Amniotic epithelial cell (primary cell): ENCODE measurements around the gene FMNL1.
A peak's percentile ranks its signal among the peaks of the same experiment; 100 is the strongest.

ENCODE experiments used
- DNase-seq: peaks from one replicate; pipeline ENCODE4 v3.0.0-alpha.2; 2010; ENCODE audit warnings: low read depth

The FMNL1 gene, protein sequence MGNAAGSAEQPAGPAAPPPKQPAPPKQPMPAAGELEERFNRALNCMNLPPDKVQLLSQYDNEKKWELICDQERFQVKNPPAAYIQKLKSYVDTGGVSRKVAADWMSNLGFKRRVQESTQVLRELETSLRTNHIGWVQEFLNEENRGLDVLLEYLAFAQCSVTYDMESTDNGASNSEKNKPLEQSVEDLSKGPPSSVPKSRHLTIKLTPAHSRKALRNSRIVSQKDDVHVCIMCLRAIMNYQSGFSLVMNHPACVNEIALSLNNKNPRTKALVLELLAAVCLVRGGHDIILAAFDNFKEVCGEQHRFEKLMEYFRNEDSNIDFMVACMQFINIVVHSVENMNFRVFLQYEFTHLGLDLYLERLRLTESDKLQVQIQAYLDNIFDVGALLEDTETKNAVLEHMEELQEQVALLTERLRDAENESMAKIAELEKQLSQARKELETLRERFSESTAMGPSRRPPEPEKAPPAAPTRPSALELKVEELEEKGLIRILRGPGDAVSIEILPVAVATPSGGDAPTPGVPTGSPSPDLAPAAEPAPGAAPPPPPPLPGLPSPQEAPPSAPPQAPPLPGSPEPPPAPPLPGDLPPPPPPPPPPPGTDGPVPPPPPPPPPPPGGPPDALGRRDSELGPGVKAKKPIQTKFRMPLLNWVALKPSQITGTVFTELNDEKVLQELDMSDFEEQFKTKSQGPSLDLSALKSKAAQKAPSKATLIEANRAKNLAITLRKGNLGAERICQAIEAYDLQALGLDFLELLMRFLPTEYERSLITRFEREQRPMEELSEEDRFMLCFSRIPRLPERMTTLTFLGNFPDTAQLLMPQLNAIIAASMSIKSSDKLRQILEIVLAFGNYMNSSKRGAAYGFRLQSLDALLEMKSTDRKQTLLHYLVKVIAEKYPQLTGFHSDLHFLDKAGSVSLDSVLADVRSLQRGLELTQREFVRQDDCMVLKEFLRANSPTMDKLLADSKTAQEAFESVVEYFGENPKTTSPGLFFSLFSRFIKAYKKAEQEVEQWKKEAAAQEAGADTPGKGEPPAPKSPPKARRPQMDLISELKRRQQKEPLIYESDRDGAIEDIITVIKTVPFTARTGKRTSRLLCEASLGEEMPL

GRCh38 chr17:45221081-45222013 lies at the start of gene FMNL1:
Gene FMNL1 (plus strand): TSS chr17:45221885. CDS start chr17:45222125, 240 bp downstream.
- DNase-seq = no peak

- no peak for DNase-seq
Measured at GRCh38 chr17:45172232-45172540, 49.5 kb upstream of the FMNL1 start.

DNA sequence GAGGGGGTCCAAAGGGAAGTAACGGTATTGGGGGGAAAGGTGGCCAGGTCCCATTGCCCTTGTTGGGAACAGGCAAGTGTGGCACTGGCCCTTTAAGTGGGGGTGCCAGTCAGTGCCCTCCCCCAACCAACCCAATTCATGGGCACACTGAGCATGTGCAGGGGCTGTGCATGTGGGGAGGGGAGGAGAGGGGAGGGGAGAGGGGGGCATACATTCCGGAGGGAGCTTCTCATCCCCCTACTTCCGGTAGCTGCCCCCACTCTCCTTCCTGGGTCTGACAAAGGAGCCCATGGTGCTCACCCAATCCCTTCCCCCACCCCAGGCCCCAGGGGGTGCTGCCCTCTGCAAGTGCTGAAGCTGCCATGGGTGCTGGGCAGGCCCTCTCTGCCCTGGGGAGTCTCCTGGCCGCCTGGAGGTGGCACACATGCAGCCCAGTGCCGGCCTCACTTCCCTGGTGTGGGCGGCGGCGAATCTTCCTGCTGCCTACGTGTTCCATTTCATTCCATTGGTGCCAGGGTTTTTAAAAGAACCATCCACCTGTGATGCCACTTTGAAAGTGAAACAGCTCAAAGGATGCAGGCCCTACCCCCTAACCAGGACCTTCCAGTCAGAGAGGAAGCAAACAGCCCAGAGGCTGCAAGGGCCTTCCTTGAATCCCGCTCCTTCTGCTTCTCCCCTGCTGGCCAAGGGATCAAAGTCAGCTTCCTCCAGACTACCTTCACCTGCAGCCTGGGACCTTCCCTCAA lies 49.0 kb upstream of the FMNL1 start:
- DNase-seq = peak; percentile 49

GRCh38 chr17:45175759-45176115 lies 45.9 kb upstream of the FMNL1 start:
- no peak for DNase-seq

- no peak for DNase-seq
Measured at GRCh38 chr17:45177563-45177962, 44.1 kb upstream of the FMNL1 start.

DNA sequence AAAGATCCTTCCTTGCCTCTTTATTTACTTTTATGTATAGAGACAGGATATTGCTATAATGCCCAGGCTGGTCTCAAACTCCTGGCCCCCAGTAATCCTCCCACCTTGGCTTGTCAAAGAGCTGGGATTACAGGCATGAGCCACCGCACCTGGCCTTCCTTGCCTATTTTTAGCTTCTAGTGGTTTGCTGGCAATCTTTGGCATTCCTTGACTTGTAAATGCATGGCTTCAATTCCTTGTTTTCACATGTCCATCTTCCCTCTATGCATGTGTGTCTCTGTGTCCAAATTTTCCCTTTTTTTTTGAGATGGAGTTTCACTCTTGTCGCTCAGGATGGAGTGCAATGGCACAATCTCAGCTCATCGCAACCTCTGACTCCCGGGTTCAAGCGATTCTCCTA lies 37.5 kb upstream of the FMNL1 start:
- DNase-seq = no peak

DNA sequence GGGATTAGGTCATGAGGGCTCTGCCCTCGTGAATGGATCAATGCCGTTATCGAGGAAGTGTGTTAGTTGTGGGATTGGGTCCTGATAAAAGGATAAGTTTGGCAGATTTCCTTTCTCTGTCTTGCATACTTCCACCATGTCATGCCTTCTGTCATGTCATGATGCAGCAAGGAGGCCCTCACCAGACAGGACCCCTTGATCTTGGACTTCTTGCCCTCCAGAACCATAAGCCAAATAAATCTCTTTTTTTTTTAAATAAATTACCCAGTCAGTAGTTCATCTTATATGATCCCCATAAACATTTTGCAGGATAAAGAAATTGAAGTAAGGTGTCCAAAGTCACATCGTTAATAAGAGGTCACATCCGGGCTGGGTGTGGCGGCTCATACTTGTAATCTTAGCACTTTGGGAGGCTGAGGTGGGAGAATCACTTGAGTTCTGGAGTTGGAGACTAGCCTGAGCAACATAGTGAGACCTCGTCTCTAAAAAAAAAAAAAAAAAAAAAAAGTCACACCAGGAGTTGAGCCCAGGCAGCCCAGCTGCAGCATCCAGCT lies 34.8 kb upstream of the FMNL1 start:
- DNase-seq = no peak

- no peak for DNase-seq
Measured at GRCh38 chr17:45189009-45189408, 32.7 kb upstream of the FMNL1 start.

- DNase-seq = no peak
Measured at GRCh38 chr17:45190503-45191255, 31.0 kb upstream of the FMNL1 start.

DNA sequence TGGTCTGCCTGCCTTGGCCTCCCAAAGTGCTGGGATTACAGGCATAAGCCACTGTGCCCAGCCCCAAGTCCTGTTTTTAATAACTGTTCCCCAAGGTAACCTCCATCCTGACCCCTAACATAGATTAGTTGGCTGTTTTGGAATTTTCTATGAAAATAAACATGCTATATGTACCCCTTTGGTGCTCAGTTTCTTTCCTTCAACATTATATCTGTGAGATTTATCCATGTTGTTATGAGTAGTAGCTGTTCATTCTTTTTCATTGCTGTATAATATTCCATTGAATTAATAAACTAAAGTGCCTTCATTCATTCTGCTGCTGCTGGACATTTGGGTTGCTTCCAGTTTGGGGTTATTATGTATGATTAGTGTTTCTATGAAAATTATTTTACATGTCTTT lies 26.3 kb upstream of the FMNL1 start:
- no peak for DNase-seq

DNA sequence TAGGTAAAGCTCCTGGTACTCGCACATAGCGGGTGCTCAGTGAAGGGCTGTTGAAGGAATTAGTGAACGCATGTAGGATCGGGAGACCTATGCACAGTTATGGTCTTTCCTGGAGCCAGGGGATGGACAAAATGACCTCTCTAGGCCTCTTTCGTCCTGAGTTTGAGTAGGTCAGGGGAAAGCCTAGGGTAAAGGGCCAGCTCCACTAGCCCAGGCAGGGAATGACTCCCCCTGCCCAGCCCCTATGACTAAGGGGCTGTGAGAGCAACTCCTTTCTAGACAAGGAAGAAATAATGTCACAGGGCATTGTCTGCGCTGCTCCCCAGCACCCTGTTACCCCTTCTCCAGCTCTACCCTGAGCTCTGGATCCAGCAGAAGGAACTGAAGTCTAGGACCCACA lies 24.6 kb upstream of the FMNL1 start:
- DNase-seq = no peak

DNA sequence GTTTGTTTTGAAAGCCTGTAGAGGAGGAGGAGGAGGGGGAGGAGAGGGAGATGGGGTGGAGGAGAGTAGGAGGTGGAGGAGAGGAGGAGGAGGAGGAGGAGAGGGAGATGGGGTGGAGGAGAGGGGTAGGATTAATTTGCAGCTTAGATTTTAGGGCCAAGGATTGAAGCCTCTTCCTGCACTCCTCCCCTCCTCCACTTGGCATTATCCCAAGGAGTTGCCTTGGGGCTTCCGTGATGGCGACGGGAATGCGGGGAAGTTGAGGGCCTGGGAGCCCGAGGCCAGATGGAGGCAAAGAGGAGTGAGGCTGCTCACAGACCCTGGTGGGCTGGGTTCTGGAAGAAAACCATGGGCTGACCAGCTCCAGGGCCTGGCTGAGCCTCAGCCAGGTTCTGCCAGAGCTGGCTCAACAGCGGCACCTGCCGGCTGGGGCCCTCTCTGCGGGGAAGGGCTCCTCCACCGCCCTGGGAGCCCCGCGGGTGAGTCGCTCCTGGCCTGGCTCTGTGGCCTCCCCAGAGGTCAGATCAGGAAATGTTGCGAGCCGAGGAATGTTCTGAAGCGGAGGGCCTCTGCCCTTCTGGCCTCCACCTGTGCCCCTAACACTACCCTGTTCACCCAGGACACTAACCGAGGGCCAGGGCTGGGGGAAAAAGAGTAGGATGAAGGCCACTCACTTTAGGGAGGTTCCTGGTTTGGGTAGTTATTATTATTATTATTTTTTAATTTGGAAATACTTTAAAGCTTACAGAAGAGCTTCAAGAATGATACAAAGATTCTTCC lies 23.9 kb upstream of the FMNL1 start:
- peak; percentile 76 for DNase-seq

DNA sequence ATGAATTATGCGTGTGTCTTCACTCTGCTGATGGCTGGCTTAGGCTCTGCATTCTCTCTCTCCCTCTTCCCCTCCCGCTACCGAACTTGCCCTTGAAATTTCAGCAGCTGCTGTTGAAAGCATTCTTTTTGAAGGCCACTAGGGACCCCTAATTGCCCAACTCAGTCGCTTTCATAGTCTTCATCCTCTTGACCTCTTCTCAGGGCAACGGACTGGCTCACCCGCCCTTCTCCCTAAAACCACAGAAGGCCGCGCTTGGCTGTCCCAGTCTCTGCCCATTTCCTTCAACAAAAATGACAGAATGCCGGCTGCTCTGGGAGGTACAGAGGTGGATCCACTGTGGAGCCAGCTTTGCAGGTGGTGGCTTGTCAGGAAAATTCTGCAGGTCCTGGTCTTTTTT lies 21.0 kb upstream of the FMNL1 start:
- DNase-seq = peak; percentile 24

DNA sequence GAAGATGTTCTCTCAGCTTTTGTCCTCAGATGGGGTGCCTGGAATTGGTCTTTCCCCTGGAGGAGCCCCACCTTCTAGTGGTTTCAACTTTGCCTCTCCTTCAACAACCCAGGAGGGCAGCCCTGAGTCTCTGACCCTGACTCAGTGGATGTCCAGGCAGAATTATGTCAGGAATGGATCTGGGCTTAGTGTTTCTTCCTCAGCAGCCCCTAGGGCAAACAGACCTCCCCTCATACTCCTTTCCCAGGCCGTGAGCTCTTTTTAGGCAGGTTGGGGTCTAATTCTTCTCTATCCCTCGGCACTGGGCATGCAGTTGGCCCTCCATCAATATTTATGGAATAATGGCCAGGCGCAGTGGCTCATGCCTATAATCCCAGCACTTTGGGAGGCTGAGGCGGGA lies 20.2 kb upstream of the FMNL1 start:
- no peak for DNase-seq

DNA sequence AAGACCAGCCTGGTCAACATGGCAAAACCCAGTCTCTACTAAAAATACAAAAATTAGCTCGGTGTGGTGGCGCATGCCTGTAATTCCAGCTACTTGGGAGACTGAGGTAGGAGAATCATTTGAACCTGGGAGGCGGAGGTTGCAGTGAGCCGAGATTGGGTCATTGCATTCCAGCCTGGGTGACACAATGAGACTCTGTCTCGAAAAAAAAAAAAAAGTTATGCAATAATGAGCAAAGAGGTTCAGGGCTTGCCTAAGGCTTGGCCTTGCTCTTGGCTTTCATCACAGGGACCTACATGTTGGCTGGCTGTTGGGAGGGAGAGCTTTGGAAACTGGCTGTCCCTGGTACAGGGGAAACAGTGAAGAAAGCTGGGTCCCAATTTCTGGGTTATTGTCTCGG lies 19.8 kb upstream of the FMNL1 start:
- peak; percentile 83 for DNase-seq

DNA sequence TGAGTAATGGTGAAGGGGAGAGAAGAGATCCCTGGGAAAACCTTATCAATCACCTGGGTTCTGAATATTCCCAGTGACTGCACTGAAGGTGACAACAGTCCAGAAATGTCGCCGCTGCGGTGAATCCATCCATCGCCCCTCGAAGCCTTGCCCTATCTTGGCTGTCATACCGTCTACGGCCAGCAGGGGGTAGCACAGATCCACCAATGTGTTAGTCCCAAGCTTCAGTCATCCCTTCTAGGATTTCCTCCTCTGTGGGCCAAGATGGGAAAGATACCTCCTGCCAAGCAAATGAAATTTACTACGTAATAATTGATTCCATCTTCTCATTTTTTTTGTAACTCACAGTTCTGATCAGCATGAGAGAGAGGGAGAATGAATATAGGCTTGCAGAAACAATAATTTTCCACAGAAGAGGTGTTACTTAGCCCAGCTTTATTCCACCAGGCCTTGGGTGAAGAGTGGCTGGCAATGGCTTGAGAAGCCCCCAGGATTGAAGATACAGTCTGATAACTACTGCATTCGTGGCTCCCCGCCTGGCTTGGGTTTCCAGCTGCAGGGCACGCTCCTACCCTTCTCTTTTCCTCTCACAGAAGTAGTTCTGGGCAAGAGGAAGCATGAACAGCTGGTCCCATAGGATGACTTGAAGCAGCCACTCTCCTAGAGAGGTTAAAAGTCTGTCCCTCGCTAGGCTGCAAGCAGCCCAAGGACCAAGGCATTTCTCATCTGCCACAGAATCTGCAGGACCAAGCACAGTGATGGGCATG lies 2.6 kb upstream of the FMNL1 start:
- peak; percentile 66 for DNase-seq

GRCh38 chr17:45220079-45220478 lies 1.6 kb upstream of the FMNL1 start:
- DNase-seq = no peak

DNA sequence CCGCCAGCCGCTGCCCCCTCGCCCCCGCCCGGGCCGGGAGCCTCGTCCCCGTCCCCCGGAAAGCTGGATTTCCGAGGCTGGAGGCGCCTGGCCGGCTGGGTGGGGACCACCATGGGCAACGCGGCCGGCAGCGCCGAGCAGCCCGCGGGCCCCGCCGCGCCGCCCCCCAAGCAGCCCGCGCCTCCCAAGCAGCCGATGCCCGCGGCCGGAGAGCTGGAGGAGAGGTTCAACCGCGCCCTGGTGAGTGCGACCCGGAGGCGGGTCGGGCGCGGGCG lies 266 bp downstream of the FMNL1 start:
- DNase-seq = no peak
